Measurements from ENCODE around the gene PHKA2.

Gene PHKA2

GRCh38 chrX:18896680-18897544 lies 87.0 kb downstream of the PHKA2 start:
- no peak for ATAC-seq (ENCODE audit: insufficient read depth, low read depth)
- Histone ChIP-seq H3K4me1 (ENCODE audit: insufficient read depth, low read length) (no peaks in the 10 kb centered on the region), H2AFZ (ENCODE audit: low read depth, low read length) (no peak overlapping the region), H3K4me3 (ENCODE audit: low read depth in 1 of 2, low read length in 2 of 2) (no peak overlapping the region), H3K9me3 (ENCODE audit: insufficient read depth, low read length, severe bottlenecking) (no peaks in the 10 kb centered on the region), H3K4me2 (ENCODE audit: insufficient read depth, low read length) (no peak overlapping the region), H3K79me2 (ENCODE audit: insufficient read depth, low read length) (no peaks in the 10 kb centered on the region), H3K9ac (ENCODE audit: low read depth, low read length) (no peak overlapping the region), H4K20me1 (ENCODE audit: insufficient read depth, low read length) (no peaks in the 10 kb centered on the region), H3K27me3 (ENCODE audit: insufficient read depth, low read length, poor library complexity) (no peaks in the 10 kb centered on the region), H3K27ac (ENCODE audit: low read length) (no peak overlapping the region), H3K36me3 (ENCODE audit: insufficient read depth, low read length) (peaks cover 21% of the 10 kb centered on the region)
- DNase-seq, result no peak
- TF ChIP-seq CTCF (IDR thresholded peaks at IDR 0.05; ENCODE audit: borderline replicate concordance, extremely low read depth, low read length, poor library complexity, severe bottlenecking) (no peak), EZH2 (IDR thresholded peaks at IDR 0.05; ENCODE audit: borderline replicate concordance, low read depth, low read length, severe bottlenecking) (no peak)

- no peaks in the 10 kb centered on the region for H3K4me1 ChIP-seq (ENCODE audit: insufficient read depth, low read length)
- H3K27ac ChIP-seq (ENCODE audit: low read length), result no peak overlapping the region
- no peak overlapping the region for H3K4me3 ChIP-seq (ENCODE audit: low read depth in 1 of 2, low read length in 2 of 2)
- DNase-seq (no peak), ATAC-seq (ENCODE audit: insufficient read depth, low read depth) (no peak)
- H4K20me1 ChIP-seq (ENCODE audit: insufficient read depth, low read length), result no peaks in the 10 kb centered on the region
- no peaks in the 10 kb centered on the region for H3K79me2 ChIP-seq (ENCODE audit: insufficient read depth, low read length)
- H3K27me3 ChIP-seq (ENCODE audit: insufficient read depth, low read length, poor library complexity), result no peaks in the 10 kb centered on the region
- H3K9me3 ChIP-seq (ENCODE audit: insufficient read depth, low read length, severe bottlenecking), result no peaks in the 10 kb centered on the region
- H2AFZ ChIP-seq (ENCODE audit: low read depth, low read length), result no peak overlapping the region
- H3K9ac ChIP-seq (ENCODE audit: low read depth, low read length), result no peak overlapping the region
- H3K4me2 ChIP-seq (ENCODE audit: insufficient read depth, low read length), result no peak overlapping the region
- H3K36me3 ChIP-seq (ENCODE audit: insufficient read depth, low read length), result peaks cover 18% of the 10 kb centered on the region
- TF ChIP-seq CTCF (IDR thresholded peaks at IDR 0.05; ENCODE audit: borderline replicate concordance, extremely low read depth, low read length, poor library complexity, severe bottlenecking) (no peak), EZH2 (IDR thresholded peaks at IDR 0.05; ENCODE audit: borderline replicate concordance, low read depth, low read length, severe bottlenecking) (no peak)
Observed at GRCh38 chrX:18895189-18895951, 88.5 kb downstream of the PHKA2 start.

- Histone ChIP-seq H3K9me3 (ENCODE audit: insufficient read depth, low read length, severe bottlenecking) (no peaks in the 10 kb centered on the region), H3K9ac (ENCODE audit: low read depth, low read length) (no peak overlapping the region), H3K27me3 (ENCODE audit: insufficient read depth, low read length, poor library complexity) (no peaks in the 10 kb centered on the region), H3K27ac (ENCODE audit: low read length) (no peak overlapping the region), H3K4me1 (ENCODE audit: insufficient read depth, low read length) (no peaks in the 10 kb centered on the region), H3K4me2 (ENCODE audit: insufficient read depth, low read length) (no peak overlapping the region), H3K36me3 (ENCODE audit: insufficient read depth, low read length) (peaks cover 18% of the 10 kb centered on the region), H3K4me3 (ENCODE audit: low read depth in 1 of 2, low read length in 2 of 2) (no peak overlapping the region), H3K79me2 (ENCODE audit: insufficient read depth, low read length) (no peaks in the 10 kb centered on the region), H4K20me1 (ENCODE audit: insufficient read depth, low read length) (no peaks in the 10 kb centered on the region), H2AFZ (ENCODE audit: low read depth, low read length) (no peak overlapping the region)
- TF ChIP-seq CTCF (IDR thresholded peaks at IDR 0.05; ENCODE audit: borderline replicate concordance, extremely low read depth, low read length, poor library complexity, severe bottlenecking) (no peak), EZH2 (IDR thresholded peaks at IDR 0.05; ENCODE audit: borderline replicate concordance, low read depth, low read length, severe bottlenecking) (no peak)
- ATAC-seq (ENCODE audit: insufficient read depth, low read depth) (no peak), DNase-seq (no peak)
Observed at GRCh38 chrX:18894156-18894555, 89.8 kb downstream of the PHKA2 start.
